ENCODE data around the gene C1R.

The C1R gene

DNA sequence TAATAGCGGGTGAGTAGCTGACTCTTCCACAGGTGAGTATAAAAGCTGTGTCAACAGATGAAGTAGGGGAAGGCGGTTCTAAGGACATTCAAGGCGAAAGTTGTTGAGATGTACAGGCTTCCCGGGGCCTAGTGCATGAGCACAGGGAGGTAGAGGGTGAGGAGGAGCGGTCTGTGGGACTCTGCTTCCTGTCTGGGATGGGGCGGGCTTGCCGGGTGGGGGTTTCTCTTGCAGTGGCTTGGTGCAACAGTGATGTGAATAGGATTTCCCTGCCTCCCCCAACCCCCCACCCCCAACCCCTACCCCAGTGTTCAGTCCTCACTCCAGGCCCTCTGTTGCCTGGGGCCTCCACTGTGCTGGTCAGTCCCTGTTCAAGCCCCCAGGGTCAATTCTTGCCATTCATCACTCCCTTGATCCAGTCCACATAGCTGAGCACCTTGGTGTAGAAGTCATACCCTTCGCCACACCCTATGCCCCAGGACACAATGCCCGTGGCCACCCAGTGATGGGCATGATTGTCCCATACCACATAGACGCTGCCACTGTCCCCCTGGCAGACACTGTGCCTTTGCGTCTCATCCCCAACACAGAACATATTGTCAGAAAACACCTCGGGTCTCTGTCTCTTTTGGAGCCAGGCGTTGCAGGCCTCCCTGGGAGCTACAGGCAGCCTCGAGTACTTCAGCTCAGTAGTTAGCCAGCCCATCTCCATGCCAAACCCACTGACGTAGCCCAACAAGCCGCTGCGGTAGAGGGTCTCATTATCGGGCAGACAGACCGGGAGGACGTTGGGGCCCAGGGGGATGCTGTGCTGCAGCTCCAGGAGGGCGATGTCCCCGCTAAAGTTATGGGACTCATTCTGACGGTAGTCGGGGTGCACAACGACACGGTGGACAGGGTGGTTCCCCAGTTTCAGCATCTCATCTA, 4.0 kb upstream of the C1R start:
- no peak for DNase-seq

DNA sequence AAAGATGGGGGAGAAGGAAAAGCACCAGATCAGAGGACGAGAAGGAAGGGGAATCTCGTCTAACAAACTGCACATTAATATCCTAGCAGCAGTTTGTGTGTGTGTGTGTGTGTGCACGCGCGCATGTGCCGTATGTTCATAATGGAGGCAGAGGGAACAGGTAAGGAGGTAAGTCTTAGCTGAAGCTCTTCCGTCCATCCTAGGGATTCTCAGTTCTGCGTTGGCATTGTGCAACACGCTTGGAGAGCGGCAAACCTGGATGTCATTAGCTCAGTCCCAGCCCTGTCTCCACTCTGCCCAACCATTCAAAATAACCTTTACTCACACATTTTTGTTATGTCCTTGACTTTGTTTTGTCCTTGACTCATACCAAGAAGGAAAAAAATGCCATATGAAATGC, 1.6 kb upstream of the C1R start:
- no peak for DNase-seq

DNA sequence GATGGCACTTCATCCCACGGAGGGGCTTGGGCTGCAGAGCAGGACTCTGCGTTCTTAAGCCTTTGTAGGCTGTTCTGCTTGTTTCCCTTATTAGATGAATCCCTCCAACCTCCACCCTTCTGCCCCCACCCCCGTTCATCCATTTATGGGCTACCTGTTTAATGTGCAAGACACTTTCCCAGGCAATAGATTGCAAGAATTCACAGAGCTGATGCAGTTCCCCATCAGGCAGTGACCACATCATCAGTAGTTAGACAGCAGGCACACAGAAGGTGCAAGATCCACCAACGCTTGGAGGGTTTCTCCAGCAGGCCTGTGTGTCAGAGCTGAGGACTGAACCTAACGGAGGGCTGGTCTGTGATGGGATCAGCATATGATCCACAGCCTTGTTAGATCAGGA, 1.2 kb upstream of the C1R start:
- DNase-seq: no peak

DNA sequence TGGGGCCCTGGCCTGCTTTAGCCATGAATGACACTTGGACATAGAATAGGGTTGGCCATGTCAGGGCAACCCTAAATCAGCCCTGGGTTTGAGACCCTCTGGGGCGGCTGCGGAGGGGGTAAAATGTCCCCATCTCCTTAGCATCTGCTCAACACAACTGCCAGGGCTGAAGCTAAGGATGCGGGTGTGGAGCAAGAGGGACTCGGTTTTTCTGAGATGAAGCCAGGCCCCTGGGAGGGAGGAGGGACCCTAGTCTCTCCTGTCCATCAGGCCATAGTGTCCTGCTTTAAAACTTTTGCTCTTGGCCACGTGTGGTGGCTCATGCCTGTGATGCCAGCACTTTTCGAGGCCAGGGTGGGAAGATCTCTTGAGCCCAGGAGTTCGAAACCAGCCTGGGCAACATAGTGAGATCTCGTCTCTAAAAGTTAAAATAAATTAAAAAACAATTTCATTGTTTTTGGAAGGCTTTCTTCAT, 778 bp upstream of the C1R start:
- no peak for DNase-seq

DNA sequence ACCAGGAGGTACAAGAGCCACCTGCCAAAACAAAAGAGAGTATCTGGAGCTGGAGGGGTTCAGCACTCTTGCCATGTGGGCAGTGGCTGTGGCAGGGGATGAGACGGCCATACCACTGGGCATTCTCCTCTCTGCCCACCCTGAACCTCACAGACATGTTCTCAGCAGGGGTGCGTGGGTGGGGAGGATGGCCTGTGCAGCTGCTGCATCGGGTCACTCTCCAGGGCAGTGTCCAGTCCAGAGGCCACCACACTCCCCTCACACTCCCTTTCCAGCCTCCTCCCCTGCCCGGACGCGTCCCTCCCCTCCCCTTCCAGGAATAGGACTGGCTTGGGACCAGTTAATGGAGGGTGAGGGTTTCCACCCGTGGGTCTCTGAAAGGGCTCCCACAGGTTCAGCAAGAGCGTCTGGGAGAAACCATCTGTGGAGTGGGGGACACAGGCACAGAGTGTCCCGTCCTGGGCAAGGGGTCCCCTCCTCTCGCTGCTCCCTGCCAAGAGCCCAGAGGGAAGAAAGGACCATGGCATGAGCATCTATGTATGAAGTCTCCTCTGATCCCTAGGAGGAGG, 501 bp downstream of the C1R start:
- no peak for DNase-seq

DNA sequence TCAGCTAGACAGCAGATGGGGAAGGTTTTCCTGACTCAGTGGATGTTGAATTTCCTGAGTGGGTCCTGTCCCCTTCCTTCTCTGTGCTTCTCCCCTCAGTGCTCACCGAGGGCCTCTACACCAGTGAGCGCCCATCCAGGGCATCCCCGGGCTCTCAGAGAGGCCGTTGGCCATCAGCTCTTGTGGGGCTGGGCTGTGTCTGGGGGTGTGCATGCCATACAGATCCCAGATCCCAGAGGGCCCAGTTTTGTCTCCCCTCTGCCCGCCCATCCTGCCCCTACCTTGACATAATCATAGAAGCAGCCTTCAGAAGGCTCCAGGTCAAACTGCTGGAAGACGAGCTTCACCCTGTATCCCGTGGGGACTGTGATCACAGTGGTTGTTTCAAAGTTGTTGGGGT, 1.1 kb downstream of the C1R start:
- DNase-seq: no peak

DNA sequence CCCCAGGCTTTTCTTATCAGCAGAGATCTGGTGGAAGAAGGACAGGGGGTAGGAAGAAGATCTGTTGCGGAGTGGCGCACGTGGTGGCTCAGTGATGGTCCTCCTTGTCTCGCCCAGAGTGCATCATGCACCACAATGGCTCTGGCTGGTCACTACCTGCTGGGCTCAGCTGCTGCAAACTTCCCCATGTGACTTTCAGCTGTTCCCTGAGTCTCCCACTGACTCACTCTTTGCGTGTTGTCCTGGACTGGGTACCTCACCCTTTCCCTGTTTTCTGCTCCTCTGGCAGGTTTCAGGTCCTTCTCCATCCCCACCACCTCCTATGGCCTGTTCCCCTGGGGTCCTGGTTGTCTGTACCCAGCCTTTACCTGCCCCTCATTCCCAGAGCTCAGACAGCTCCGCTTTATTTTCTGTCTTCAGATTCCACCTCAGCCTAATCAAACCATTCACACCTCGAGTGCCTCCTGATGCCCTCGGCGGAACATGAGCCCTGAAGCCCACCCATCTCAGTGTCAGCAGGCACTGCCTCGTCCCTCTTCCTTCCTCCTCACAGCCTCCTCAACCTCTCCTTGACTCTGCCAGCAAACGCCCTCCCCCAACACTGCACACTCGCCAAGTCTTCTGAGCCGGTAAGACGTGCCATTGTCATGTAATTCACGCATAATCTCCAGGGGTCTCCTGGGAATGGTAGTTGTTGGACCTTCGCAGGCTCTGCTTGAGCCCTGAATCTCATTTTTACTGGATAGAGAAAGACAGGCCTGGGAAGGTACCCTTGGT, 1.8 kb downstream of the C1R start:
- no peak for DNase-seq

DNA sequence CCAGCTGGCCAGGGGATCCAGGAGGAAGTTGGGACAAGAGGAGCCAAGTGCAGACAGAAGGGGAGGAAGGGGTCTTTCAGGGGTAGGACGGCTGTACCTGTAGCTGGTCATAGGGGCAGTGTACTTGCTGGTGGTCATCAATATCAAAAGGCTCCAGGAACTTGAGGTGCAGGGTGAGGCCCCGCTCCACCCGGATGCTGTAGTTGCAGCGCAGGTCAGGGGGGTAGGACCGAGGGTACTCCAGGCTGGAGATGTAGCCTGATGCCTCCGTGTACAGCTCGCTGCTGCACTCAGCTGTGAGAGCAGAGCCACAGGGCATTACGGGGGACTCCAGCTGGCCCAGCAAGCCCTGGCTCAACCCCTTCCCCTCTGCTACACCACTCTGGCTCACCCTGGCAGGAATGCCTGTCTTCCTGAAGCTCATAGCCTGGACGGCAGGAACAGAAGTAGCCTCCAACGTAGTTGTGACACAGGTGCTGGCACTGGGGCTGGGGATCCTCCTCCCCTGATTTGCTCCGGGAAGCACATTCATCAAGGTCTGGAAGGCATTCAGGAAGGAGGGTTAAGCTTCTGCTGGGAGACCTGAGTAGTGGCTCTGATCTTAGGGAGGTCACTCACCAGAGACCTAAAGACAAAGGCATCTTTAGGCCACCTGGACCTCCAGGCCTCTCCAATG, 2.9 kb downstream of the C1R start:
- no peak for DNase-seq

DNA sequence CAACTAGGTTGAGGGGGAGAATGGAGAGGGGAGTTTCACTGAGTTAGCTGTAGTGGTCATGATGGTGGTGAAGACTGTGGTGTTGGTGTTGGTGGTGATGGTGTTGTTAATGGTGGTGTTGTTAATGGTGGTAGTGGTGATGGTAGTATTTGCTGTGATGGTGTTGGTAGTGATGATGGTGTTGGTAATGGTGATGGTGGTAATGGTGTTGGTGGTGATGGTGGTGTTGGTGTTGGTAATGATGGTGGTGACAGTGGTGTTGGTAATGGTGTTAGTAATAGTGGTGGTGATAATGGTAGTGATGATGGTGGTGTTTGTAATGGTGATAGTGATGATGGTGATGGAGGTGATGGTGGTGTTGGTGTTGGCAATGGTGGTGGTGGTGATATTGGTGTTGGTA, 9.1 kb downstream of the C1R start:
- no peak for DNase-seq

DNA sequence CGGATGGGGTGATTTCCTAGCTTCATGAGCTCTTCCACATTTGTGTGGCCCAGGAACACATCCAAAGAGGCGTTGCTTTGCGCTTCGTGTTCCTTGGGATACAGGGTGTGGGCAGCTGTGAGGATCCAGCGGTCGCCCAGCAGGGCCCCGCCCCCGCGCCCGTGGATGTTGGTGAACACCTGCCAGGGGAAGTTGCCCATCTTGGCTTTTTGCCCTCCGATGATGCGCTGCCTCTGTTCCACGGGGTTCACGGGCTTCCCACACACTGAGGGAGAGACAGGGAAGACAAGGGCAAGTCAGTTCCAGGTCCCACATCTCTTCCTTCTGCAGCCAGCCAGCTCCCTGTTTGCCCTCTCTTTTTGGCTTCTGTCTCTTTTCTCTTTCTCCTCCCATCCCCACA, 11.2 kb downstream of the C1R start:
- no peak for DNase-seq

DNA sequence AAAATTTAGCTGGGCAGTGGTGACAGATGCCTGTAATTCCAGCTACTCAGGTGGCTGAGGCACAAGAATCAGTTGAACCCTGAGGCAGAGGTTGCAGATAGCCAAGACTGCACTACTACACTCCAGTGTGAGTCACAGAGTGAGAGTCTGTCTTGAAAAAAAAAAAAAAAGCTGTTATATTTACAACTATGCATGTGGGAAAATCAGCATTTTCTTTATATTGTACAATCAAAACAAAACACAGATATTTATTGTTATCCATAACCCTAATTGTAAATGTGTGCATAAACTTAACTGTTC, 12.5 kb downstream of the C1R start:
- DNase-seq: no peak

DNA sequence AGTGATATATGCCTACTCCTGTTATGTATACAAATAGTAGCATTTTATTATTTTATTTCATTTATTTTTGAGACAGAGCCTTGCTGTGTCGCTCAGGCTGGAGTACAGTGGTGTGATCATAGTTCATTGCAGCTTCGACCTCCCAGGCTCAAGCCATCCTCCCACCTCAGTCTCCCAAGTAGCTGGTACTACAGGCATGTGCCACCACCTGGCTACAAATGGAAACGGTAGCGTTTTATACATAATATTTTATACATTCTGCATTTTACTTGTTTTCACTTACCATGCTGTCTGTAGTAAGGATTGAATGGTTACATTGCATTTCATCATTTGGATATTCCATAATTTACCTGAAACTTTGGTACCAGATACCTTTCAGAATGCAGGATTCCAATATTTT, 14.1 kb downstream of the C1R start:
- DNase-seq: no peak

DNA sequence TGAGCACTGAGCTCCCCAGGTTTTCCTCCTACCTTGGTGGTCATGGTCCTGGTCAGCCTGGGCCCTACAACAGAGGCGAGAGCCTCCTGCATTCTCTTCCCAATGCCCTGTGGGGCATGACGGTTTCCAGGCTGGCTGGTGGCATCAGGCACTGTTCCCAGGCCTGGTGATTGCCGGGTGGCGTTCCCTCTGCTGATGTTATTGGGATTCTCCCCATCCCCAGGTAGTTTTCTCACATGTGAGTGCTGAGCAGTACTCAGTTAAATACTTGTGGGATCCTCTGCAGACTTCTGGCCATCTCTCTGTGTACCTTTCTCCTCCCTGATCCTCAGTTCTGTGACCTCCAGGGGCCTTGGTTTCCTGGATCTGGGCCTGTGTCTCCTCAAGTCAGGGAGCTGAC, 15.8 kb downstream of the C1R start:
- DNase-seq: no peak

DNA sequence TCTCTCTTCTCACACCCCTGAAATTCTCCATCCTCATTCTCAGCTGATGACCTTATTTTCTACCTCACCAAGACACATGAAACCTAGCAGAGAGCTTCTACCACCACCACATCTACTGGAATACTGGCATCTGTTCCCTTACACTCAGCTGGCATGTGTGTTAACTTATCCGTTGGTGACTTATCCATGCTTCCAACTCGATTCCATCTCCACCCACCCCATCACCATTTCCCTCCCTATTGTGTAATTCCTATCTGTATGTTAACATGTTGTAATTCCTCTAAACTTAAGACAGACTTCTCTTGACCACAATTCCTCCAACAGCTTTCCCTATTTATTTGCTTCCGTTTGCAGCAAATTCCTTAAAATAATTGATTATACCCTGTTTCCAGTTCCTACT, 16.3 kb downstream of the C1R start:
- DNase-seq: no peak

DNA sequence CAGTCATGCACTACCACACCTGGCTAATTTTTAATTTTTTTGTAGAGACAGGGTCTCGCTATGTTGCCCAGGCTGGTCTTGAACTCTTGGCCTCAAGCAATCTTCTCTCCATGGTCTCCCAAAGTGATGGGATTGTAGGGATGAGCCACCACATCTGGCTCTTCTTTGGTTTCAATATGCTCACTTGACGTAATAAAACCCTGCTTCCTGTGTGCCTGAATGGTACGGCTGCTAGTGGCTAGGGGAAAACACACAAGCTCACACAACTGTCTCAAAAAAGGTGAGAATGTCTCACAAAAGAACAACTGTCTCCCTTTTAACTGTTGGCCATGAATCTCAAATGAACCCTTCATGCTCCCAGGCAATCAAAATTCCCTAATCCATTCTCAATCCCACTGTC, 16.7 kb downstream of the C1R start:
- DNase-seq: no peak

DNA sequence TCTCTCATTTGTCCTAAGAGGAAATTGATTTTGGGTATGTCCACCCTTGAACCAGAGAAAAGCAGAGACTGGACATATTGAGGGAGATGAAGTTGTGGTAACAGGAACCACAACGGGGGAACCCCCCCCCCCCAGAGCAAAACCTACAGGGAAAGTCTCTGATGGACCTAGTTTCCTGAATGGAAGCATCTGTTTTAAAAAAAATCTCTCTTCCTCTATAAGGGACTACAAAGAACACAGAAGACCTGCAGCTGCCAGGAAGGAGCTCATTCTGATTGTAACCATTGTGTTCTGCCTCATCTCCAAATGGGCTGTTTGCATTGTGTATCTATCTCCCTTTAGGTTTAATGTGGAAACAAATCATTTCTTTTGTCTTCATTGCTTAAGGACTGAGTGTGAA, 18.3 kb downstream of the C1R start:
- DNase-seq: no peak

DNA sequence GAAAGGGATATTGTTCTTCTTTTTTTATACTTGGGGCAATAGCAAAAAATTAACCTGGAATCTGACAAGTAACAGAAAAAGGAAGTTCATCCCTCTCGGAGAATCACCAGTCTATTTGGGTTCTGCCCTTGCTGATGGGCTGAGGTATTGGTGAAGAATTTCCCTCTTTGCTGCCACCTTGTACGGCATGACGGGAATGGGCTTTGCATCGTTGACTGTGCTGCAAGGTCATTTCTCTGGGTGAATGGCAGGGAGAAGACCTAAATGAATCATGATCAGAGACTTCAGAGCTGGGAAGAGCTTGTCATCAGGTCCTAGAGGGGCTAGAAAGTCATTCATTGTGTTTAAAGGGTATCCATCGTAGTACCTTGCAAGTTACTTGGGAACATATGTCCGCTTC, 19.7 kb downstream of the C1R start:
- DNase-seq: no peak

DNA sequence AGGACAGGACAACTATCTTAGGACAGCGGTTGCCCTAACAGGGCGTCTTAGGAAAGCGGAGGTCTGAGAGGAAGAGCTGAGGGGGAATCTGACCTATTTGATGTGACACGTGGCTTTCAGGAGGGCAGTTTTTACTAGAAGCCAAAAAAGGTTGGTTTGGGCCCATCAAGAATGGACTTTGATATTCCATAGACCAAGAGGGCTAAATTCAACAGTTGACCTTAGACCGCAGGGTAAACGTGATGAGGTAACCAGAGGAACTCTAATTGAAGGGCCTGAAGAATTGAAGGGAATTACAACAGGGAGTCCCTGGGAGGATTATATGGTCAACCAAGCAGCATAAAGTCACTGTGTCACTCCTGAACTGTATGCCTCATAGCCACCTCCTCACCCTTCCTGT, 20.2 kb downstream of the C1R start:
- DNase-seq: no peak

DNA sequence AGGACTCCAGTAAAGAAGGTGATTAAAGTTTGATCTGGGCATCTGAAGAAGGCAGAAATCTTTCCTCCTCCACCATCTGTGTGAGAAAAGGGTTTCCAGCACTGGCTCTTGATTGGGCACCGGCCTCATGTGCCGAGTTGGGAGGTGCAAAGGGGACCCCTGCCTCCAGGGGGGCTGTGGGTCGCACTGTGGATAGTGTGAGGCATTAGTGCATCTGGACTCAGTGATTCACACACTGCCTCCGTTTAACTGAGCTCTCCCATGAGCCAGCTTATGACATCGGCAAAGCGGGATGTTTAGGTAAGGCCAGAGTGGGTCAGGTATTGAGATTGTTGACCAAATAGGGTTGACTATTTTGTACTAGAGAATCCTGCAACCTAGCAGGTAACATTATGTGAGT, 22.9 kb downstream of the C1R start:
- DNase-seq: no peak

DNA sequence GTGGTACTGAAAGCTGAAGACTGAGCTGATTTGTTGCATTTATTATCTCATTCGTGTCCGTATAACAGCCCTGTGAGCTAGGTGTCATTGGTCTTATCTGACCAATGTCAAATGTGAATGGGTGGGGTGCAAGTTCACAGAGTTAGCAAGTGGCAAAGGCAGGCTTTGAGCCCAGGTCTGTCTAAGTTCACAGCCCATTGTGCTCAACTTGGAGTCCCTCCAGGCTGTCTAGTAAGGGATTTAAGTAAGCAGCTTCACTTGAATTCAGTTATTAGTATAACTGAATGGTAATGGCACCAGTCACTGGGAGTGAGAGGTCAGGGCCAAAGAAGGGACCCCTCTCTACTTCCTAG, 23.3 kb downstream of the C1R start:
- no peak for DNase-seq

DNA sequence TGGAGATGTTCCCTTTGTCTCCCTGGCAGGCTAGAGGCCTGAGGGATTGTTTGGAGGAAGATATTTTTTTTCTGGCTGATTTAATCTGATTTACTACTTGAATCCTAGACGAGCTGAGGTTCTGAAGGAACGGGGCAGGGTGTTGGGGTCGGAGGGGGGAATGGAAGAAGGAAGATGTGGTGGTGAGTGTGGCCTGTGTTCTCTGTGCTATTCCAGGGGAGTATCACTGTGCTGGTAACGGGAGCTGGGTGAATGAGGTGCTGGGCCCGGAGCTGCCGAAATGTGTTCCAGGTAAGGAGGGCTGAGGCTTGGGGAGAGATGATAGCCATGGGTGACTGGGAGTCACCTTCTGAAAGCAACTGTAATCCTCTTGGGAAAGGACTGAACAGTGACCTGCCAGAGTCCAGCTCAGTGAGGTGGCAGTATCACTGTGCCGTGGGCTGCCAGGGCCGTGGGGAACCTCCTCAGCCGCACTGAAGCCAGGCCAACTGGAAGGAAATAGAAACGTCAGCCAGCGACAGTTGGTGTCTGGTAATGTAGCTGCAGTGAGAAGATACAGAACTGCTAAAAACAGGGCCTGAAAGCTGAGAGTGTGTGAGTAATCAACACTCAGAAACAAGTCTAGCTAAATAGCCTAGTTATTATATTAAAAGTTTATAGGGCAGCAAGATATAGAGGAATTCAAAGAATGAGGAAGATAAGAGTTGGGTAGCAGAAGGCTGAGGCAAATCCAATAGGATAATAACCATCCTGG, 23.8 kb downstream of the C1R start:
- no peak for DNase-seq

DNA sequence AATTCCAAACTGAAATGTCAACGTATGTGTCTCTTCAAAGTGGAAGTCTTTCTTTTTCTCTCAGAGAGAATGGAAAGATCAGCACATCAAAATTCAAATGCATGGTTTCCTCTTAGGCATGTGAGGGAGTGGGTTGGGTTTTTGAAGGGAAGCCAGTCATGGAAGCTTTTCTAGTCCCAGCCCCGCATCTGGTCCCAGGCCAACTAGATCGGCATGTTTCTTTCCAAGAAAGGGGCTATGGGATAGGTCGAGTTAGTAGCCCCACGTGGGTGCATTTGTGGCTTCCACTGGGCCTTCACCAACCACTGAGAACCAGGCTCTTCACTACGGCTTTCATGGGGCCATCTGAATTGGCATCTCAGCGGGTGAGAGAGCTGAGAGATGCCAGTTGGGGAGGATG, 25.1 kb downstream of the C1R start:
- DNase-seq: no peak

DNA sequence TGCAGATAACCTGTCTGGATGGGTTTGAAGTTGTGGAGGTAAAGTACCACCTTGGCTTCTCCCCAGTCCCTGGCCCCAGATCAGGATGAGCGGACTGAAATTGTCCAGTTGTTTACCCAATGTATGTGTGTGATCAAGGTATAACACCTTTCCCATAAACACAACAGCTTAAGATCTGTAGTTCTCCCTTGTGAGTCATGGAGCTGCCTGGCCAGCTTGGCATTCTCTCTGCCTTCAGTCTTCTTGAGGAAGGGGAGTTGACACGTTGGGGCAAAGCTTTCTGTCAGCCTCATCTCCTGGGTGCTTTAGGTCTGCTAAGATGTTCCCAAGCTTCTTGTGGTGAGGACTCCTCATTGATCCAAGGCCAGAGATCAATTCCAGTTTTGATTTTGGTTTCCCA, 25.6 kb downstream of the C1R start:
- DNase-seq: no peak

Data from SW 1271 (cell line).